ENCODE measurements around the gene PYY. TPM values are rescaled to one million over a fixed set of nuclear protein-coding genes. Genes with fewer than 3 reads are reported as not detected.

PYY gene
- total RNA-seq, 1 experiment from 2014 or later = not detected

GRCh38 chr17:43907425-43907981 is 46.2 kb downstream of the PYY start, which contains the start of gene MPP2:
MPP2 (minus strand) TSS chr17:43907536; CDS start chr17:43904460, 3,076 bp downstream.
- peaks cover 9% of the 10 kb centered on the region for H3K27me3 ChIP-seq
- no peaks in the 10 kb centered on the region for H3K36me3 ChIP-seq
- peak within 1 kb of the TSS; percentile 55 for H3K4me3 ChIP-seq
- DNase-seq = peak; percentile 78 to 82
- H3K27ac ChIP-seq = no peak within 1 kb of the TSS
- peaks cover 10% of the 10 kb centered on the region for H3K4me1 ChIP-seq
- no peaks in the 10 kb centered on the region for H3K9me3 ChIP-seq (replicated peaks)

- peaks cover 9% of the 10 kb centered on the region for H3K27me3 ChIP-seq
- H3K27ac ChIP-seq = no peak overlapping the region
- no peaks in the 10 kb centered on the region for H3K9me3 ChIP-seq (replicated peaks)
- no peak for DNase-seq
- peak overlapping the region; percentile 55 for H3K4me3 ChIP-seq
- H3K4me1 ChIP-seq = peaks cover 13% of the 10 kb centered on the region
- no peaks in the 10 kb centered on the region for H3K36me3 ChIP-seq
Observed at GRCh38 chr17:43906951-43907424, 46.8 kb downstream of the PYY start.

- Histone ChIP-seq H3K27me3 (peaks cover 9% of the 10 kb centered on the region), H3K27ac (no peak overlapping the region)
Observed at GRCh38 chr17:43905985-43906852, 47.5 kb downstream of the PYY start.

GRCh38 chr17:43905400-43905984 is 48.2 kb downstream of the PYY start:
- Histone ChIP-seq H3K27me3 (peaks cover 9% of the 10 kb centered on the region), H3K9me3 (replicated peaks) (no peaks in the 10 kb centered on the region), H3K27ac (no peak overlapping the region), H3K4me3 (peak overlapping the region; percentile 55; the same call in 1 of the 2 replicates), H3K4me1 (peaks cover 24% of the 10 kb centered on the region), H3K36me3 (no peaks in the 10 kb centered on the region)
- peak in 1 of 2 experiments; percentile 27 for DNase-seq

More at GRCh38 chr17:43905985-43906852, 47.5 kb downstream of the PYY start:
- H3K36me3 ChIP-seq = no peaks in the 10 kb centered on the region
- peaks cover 20% of the 10 kb centered on the region for H3K4me1 ChIP-seq
- DNase-seq = peak; percentile 82 to 83
- no peaks in the 10 kb centered on the region for H3K9me3 ChIP-seq (replicated peaks)
- H3K4me3 ChIP-seq = peak overlapping the region; percentile 55

Other genes starting within 250 kb of the PYY start
- gene SOST, start 195.1 kb downstream of the PYY start, total RNA-seq (2014; rRNA removed; shearing (Covaris generic)) = not detected in 2 replicates
- 33.9 and 35.5 TPM in 2 replicates for gene DUSP3, start 175.0 kb downstream of the PYY start, total RNA-seq (2014; rRNA removed; shearing (Covaris generic))
- gene CFAP97D1, start 173.5 kb downstream of the PYY start, total RNA-seq (2014; rRNA removed; shearing (Covaris generic)) = not detected in 2 replicates
- gene MPP3, start 120.8 kb downstream of the PYY start, total RNA-seq (2014; rRNA removed; shearing (Covaris generic)) = 6.6 and 11.3 TPM in 2 replicates
- gene CD300LG, start 106.8 kb downstream of the PYY start, total RNA-seq (2014; rRNA removed; shearing (Covaris generic)) = not detected in 2 replicates
- gene MPP2, start 46.4 kb downstream of the PYY start, total RNA-seq (2014; rRNA removed; shearing (Covaris generic)) = 16.3 and 17.4 TPM in 2 replicates
- not detected in 2 replicates for gene PPY, start 11.5 kb downstream of the PYY start, total RNA-seq (2014; rRNA removed; shearing (Covaris generic))
- 1.9 and 2.4 TPM in 2 replicates for gene NAGS, start 50.7 kb upstream of the PYY start, total RNA-seq (2014; rRNA removed; shearing (Covaris generic))
- gene TMEM101, start 61.0 kb upstream of the PYY start, total RNA-seq (2014; rRNA removed; shearing (Covaris generic)) = 35.3 and 39.8 TPM in 2 replicates
- 90.8 and 95.6 TPM in 2 replicates for gene LSM12, start 112.7 kb upstream of the PYY start, total RNA-seq (2014; rRNA removed; shearing (Covaris generic))
- gene G6PC3, start 116.8 kb upstream of the PYY start, total RNA-seq (2014; rRNA removed; shearing (Covaris generic)) = 34.6 and 37.3 TPM in 2 replicates
- gene HDAC5, start 169.7 kb upstream of the PYY start, total RNA-seq (2014; rRNA removed; shearing (Covaris generic)) = 96.4 and 103 TPM in 2 replicates
- 10.0 and 11.1 TPM in 2 replicates for gene HROB, start 188.0 kb upstream of the PYY start, total RNA-seq (2014; rRNA removed; shearing (Covaris generic))
- gene ASB16, start 216.8 kb upstream of the PYY start, total RNA-seq (2014; rRNA removed; shearing (Covaris generic)) = not detected in 2 replicates
- gene TMUB2, start 233.0 kb upstream of the PYY start, total RNA-seq (2014; rRNA removed; shearing (Covaris generic)) = 27.8 and 29.6 TPM in 2 replicates
- 59.7 and 62.4 TPM in 2 replicates for gene ATXN7L3, start 245.9 kb upstream of the PYY start, total RNA-seq (2014; rRNA removed; shearing (Covaris generic))

All from SJCRH30 (cell line).